ENCODE results near the gene CCDC136.

The CCDC136 gene

GRCh38 chr7:128821724-128822123, 30.0 kb downstream of the CCDC136 start:
- TF ChIP-seq, protein P1, sequence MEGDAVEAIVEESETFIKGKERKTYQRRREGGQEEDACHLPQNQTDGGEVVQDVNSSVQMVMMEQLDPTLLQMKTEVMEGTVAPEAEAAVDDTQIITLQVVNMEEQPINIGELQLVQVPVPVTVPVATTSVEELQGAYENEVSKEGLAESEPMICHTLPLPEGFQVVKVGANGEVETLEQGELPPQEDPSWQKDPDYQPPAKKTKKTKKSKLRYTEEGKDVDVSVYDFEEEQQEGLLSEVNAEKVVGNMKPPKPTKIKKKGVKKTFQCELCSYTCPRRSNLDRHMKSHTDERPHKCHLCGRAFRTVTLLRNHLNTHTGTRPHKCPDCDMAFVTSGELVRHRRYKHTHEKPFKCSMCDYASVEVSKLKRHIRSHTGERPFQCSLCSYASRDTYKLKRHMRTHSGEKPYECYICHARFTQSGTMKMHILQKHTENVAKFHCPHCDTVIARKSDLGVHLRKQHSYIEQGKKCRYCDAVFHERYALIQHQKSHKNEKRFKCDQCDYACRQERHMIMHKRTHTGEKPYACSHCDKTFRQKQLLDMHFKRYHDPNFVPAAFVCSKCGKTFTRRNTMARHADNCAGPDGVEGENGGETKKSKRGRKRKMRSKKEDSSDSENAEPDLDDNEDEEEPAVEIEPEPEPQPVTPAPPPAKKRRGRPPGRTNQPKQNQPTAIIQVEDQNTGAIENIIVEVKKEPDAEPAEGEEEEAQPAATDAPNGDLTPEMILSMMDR (IDR thresholded peaks at IDR 0.05; ENCODE audit: insufficient read depth, low read length) = no peak
- no peak for TF ChIP-seq GABPA (IDR thresholded peaks at IDR 0.05; ENCODE audit: low read depth)
- no peak for TF ChIP-seq SPI1 (IDR thresholded peaks at IDR 0.05; ENCODE audit: borderline replicate concordance, low read depth)
- no peak for TF ChIP-seq POLR2AphosphoS5 (IDR thresholded peaks at IDR 0.05; ENCODE audit: low read depth)
- no peak for TF ChIP-seq REST (IDR thresholded peaks at IDR 0.05; ENCODE audit: insufficient replicate concordance, low read depth)
- DNase-seq (ENCODE audit: low read depth in 1 of 2, low spot score in 1 of 2) = no peak
- Histone ChIP-seq H3K27me3 (ENCODE audit: insufficient read depth, poor library complexity, severe bottlenecking) (no peaks in the 10 kb centered on the region), H3K27ac (replicated peaks) (no peak overlapping the region), H3K4me3 (replicated peaks; ENCODE audit: insufficient read depth, low read length) (no peak overlapping the region)

DNA sequence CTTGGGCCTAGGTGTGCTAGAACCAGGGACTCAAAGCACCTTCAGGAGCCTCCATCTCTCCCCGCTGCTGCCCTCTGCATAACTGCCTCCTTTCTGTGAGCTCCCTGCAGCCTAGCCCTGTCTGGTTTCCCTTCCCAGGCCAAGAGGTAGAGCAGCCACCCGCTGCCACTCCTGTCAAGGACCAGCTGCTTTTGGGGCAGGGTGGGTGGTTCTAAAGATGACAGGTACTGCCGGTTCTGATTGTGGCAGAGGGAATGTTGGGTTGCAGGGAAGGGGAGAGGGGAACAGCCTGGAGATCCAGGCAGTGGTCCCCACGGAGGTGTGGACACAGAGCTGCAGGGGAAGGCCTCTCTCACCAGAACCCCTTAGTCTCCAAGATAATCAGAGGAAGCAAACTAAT, 34.7 kb downstream of the CCDC136 start:
- TF ChIP-seq REST (IDR thresholded peaks at IDR 0.05; ENCODE audit: insufficient replicate concordance, low read depth) (no peak), POLR2AphosphoS5 (IDR thresholded peaks at IDR 0.05; ENCODE audit: low read depth) (no peak), SPI1 (IDR thresholded peaks at IDR 0.05; ENCODE audit: borderline replicate concordance, low read depth) (no peak)
- TF ChIP-seq, protein P1 (IDR thresholded peaks at IDR 0.05; ENCODE audit: insufficient read depth, low read length) = no peak
- Histone ChIP-seq H3K27ac (replicated peaks) (no peak overlapping the region), H3K4me3 (replicated peaks; ENCODE audit: insufficient read depth, low read length) (no peak overlapping the region), H3K27me3 (ENCODE audit: insufficient read depth, poor library complexity, severe bottlenecking) (peaks cover 10% of the 10 kb centered on the region)
- no peak for DNase-seq (ENCODE audit: low read depth in 1 of 2, low spot score in 1 of 2)

DNA sequence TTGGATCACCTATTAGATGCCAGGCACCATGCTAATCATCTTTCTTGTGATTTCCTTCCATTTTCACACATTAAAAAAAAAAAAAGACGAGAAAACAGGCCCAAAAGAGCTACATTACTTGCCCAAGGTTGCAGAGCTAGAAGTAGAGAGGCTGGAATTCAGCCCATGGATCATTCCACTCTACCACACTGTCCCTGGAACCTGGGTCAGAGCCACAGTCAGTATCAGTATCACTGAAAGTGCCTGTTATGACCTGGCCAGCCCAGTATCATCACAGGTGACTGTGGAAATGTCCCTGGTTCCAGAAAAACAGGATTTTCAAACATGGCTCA, 35.1 kb downstream of the CCDC136 start:
- no peak overlapping the region for H3K4me3 ChIP-seq (replicated peaks; ENCODE audit: insufficient read depth, low read length)
- TF ChIP-seq REST (IDR thresholded peaks at IDR 0.05; ENCODE audit: insufficient replicate concordance, low read depth) (no peak), GABPA (IDR thresholded peaks at IDR 0.05; ENCODE audit: low read depth) (no peak), POLR2AphosphoS5 (IDR thresholded peaks at IDR 0.05; ENCODE audit: low read depth) (no peak), SPI1 (IDR thresholded peaks at IDR 0.05; ENCODE audit: borderline replicate concordance, low read depth) (no peak)
- TF ChIP-seq, protein P1 (IDR thresholded peaks at IDR 0.05; ENCODE audit: insufficient read depth, low read length) = no peak
- peaks cover 10% of the 10 kb centered on the region for H3K27me3 ChIP-seq (ENCODE audit: insufficient read depth, poor library complexity, severe bottlenecking)
- H3K27ac ChIP-seq (replicated peaks) = no peak overlapping the region
- DNase-seq (ENCODE audit: low read depth in 1 of 2, low spot score in 1 of 2) = no peak

Data from HL-60 (cell line).